ENCODE data around the gene RYR2. TPM values are rescaled to one million over a fixed set of nuclear protein-coding genes. Genes with fewer than 3 reads are reported as not detected.

RYR2 gene
- total and polyA plus RNA-seq, 3 donors from 2014 or later: 5.4 to 9.5 (median 9.1) TPM

DNA sequence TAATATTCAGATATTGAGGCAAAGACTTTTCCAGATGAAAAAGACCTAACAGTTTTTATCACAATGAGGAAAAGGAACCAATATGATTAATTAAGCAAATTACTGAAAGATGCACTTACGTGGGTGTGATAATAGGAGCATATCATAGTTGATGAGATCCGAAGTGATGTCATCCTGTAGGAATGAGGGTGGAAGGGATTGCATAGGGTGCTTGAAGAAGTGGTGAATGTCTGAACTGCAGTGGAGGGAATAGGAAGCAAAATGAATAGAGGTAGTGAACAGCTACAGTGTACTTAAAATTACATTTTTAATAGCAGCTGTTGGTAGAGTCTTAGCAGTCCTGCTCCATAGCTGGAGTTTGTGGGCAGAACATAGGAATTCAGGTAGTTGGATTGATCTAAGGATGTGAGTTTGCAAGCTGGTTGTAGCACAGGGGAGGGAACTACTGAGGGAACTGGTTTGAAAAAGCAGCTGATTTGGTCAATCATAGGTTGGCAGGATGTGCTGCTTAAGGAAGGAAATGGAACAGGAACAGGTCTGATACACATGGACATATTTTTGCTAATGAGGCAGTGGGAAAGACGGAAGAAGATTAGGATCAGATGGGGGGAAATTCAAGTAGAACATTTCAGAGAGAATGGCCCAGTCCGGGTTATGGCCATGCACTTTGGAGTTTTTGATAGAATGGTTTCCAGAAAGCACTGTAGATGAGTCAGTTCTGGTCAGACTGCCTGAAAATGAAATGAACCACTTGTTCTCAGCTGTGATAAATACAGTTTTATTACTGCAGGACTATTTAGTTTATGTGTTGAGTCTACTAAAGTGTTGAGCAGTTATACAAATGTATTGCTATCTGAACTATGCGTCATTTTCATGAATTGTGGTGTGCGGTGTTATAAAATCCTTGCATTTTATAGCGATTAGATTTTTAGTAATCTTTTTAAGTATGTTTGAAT is 155.8 kb downstream of the RYR2 start:
- no peak for DNase-seq
- TF ChIP-seq, protein P1, sequence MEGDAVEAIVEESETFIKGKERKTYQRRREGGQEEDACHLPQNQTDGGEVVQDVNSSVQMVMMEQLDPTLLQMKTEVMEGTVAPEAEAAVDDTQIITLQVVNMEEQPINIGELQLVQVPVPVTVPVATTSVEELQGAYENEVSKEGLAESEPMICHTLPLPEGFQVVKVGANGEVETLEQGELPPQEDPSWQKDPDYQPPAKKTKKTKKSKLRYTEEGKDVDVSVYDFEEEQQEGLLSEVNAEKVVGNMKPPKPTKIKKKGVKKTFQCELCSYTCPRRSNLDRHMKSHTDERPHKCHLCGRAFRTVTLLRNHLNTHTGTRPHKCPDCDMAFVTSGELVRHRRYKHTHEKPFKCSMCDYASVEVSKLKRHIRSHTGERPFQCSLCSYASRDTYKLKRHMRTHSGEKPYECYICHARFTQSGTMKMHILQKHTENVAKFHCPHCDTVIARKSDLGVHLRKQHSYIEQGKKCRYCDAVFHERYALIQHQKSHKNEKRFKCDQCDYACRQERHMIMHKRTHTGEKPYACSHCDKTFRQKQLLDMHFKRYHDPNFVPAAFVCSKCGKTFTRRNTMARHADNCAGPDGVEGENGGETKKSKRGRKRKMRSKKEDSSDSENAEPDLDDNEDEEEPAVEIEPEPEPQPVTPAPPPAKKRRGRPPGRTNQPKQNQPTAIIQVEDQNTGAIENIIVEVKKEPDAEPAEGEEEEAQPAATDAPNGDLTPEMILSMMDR (IDR thresholded peaks at IDR 0.05): no peak
- TF ChIP-seq POLR2A (IDR thresholded peaks at IDR 0.05): no peak
- 73 to 82% methylated on average over 7 of the region's 7 CpGs for WGBS, 2 donors
- peaks cover 12% of the 10 kb centered on the region for H3K4me1 ChIP-seq
- no peaks in the 10 kb centered on the region for H3K9me3 ChIP-seq
- no peak overlapping the region for H3K27ac ChIP-seq
- no peaks in the 10 kb centered on the region for H3K27me3 ChIP-seq
- no peak overlapping the region for H3K4me3 ChIP-seq
- intact Hi-C loops (cut with DNase I; ENCODE audit: low total_unique reads): no loop called here
- H3K36me3 ChIP-seq (ENCODE audit: low read depth, missing control alignments): no peaks in the 10 kb centered on the region

DNA sequence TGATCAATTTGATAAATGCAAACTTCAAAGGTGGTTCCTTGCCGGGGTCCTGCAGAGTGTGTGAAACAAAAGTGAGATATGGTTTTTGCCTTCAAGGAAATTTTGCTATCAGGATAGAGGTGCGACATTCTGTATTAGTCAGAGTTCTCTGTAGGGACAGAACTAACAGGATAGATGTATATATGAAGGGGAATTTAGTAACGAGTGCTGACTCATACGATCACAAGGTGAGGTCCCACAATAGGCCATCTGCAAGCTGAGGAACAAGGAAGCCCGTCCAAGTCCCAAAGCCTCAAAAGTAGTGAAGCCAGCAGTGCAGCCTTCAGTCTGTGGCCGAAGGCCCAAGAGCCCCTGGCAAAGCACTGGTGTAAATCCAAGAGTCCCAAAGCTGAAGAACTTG is 157.0 kb downstream of the RYR2 start:
- peaks cover 5% of the 10 kb centered on the region for H3K4me1 ChIP-seq
- DNase-seq: no peak
- TF ChIP-seq, protein P1 (IDR thresholded peaks at IDR 0.05): no peak
- no peak for TF ChIP-seq POLR2A (IDR thresholded peaks at IDR 0.05)
- intact Hi-C loops (cut with DNase I; ENCODE audit: low total_unique reads): no loop called here
- H3K4me3 ChIP-seq: no peak overlapping the region
- 69 to 78% methylated on average over 6 of the region's 6 CpGs for WGBS, 2 donors
- H3K36me3 ChIP-seq (ENCODE audit: low read depth, missing control alignments): no peaks in the 10 kb centered on the region
- no peaks in the 10 kb centered on the region for H3K9me3 ChIP-seq
- no peak overlapping the region for H3K27ac ChIP-seq
- H3K27me3 ChIP-seq: no peaks in the 10 kb centered on the region

DNA sequence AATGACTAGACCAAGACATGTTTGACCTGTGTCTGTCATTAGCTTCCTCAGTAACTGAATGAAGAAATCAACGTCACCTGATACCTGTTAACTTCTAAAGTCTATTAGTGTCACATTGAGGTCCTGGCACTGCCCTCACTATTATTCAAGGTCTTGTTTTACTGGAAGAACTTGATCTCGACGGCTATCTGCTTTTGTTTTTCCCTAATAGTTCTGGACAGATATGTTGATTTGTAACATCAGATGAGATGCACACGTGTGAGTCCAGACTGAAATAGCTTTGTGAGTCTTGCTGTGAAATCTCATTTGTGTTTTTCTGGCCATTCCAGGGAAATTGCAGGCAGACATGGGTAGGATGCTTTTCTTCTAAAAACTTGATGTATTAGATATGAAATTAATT is 159.2 kb downstream of the RYR2 start:
- no peaks in the 10 kb centered on the region for H3K27me3 ChIP-seq
- no peak overlapping the region for H3K27ac ChIP-seq
- H3K36me3 ChIP-seq (ENCODE audit: low read depth, missing control alignments): no peaks in the 10 kb centered on the region
- no peak for DNase-seq
- intact Hi-C loops (cut with DNase I; ENCODE audit: low total_unique reads): no loop called here
- H3K4me3 ChIP-seq: no peak overlapping the region
- 76 to 78% methylated on average over 4 of the region's 4 CpGs for WGBS, 2 donors
- no peaks in the 10 kb centered on the region for H3K9me3 ChIP-seq
- TF ChIP-seq, protein P1 (IDR thresholded peaks at IDR 0.05): no peak
- TF ChIP-seq POLR2A (IDR thresholded peaks at IDR 0.05): no peak
- no peaks in the 10 kb centered on the region for H3K4me1 ChIP-seq

DNA sequence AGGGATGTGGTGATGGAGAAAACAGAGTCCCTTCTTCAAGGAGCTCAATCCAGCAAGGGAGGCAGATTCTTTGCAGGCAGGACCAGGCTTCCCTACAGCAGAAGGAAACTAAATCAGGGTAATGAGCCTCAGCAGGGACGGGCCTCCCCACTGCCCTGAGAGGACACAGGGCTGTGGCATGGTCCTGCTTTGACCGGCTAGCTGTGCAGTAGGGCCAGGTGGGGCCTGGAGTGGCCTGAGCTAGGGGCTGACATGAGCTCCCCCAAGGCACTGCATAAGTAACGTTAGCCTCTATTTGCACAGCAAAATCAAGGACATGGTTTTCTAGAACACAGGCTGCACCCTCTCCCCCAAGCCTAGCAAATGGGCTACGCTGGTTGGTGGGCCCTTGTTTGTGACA is 162.9 kb downstream of the RYR2 start:
- intact Hi-C loops (cut with DNase I; ENCODE audit: low total_unique reads): no loop called here
- no peaks in the 10 kb centered on the region for H3K27me3 ChIP-seq
- no peaks in the 10 kb centered on the region for H3K9me3 ChIP-seq
- 92 to 94% methylated on average over 3 to 4 of the region's 4 CpGs for WGBS, 2 donors
- H3K27ac ChIP-seq: no peak overlapping the region
- TF ChIP-seq, protein P1 (IDR thresholded peaks at IDR 0.05): no peak
- no peak for TF ChIP-seq POLR2A (IDR thresholded peaks at IDR 0.05)
- H3K36me3 ChIP-seq (ENCODE audit: low read depth, missing control alignments): no peaks in the 10 kb centered on the region
- no peak overlapping the region for H3K4me3 ChIP-seq
- no peak for DNase-seq
- H3K4me1 ChIP-seq: no peaks in the 10 kb centered on the region
